DND-41 (cell line): ENCODE measurements around the gene ZNF462.

Source experiments
- CTCF ChIP-seq: IDR thresholded peaks from 2 replicates; pipeline ENCODE4 v1.5.1; 2012; ENCODE audit warnings: borderline replicate concordance, low read length, moderate library complexity, mild to moderate bottlenecking; ENCODE audit not compliant: poor library complexity, severe bottlenecking; ENCODE audit errors: extremely low read depth
- EZH2 ChIP-seq: IDR thresholded peaks from 3 replicates; pipeline ENCODE4 v1.6.1; 2012; ENCODE audit warnings: borderline replicate concordance, low read depth, mild to moderate bottlenecking, moderate library complexity, low read length, inconsistent platforms; ENCODE audit not compliant: severe bottlenecking

GRCh38 chr9:106872641-106873040, 9.7 kb downstream of the ZNF462 start:
- TF ChIP-seq CTCF (no peak), EZH2 (no peak)
